Body of pancreas (tissue), 4 donors: ENCODE results near the gene LRRC2. TPM values are rescaled to one million over a fixed set of nuclear protein-coding genes. Genes with fewer than 3 reads are reported as not detected.

Experiments
- ATAC-seq: fragments of 150-250 bp; one replicate; pipeline ENCODE4 v1.9.1; 2016
- DNase-seq, 4 donors: peaks; one replicate each; pipeline ENCODE4 v3.0.0-alpha.2; 2019
- H3K27ac ChIP-seq, 4 donors: fragments of 200-600 bp; sonication (generic); 1 replicate in 3 of 4; 2 replicates in 1 of 4; pipeline versions ENCODE4 v1.5.1 to v1.6.1; 2016 to 2019; ENCODE audit warnings: mild to moderate bottlenecking in 1 of 4, mixed read lengths in 1 of 4, moderate library complexity in 1 of 4
- H3K27me3 ChIP-seq, 2 donors: fragments of 200-600 bp; sonication (generic); one replicate each; pipeline ENCODE4 v1.6.0; 2016; ENCODE audit warnings: mild to moderate bottlenecking in 1 of 2
- H3K36me3 ChIP-seq, 2 donors: fragments of 200-600 bp; sonication (generic); replicated peaks in 1 of 2; 2 replicates each; pipeline ENCODE4 v1.5.1; 2016; ENCODE audit warnings: low read depth in 2 of 2; ENCODE audit not compliant: insufficient read depth in 1 of 2
- H3K4me1 ChIP-seq: fragments of 200-600 bp; sonication (generic); one replicate; pipeline ENCODE4 v1.6.0; 2016
- H3K4me3 ChIP-seq, 2 donors: fragments of 200-600 bp; sonication (generic); 1 replicate in 1 of 2; 2 replicates in 1 of 2; pipeline ENCODE4 v1.5.1; 2016 to 2019
- H3K9me3 ChIP-seq, 3 donors: fragments of 200-600 bp; sonication (generic); 1 replicate in 2 of 3; 2 replicates in 1 of 3; pipeline ENCODE4 v1.5.1; 2016
- CTCF ChIP-seq, 7 experiments: fragments of 450-650 bp in 4 of 7; fragments of 200-600 bp in 3 of 7; sonication (generic) in 3 of 7; IDR thresholded peaks; one replicate each; pipeline ENCODE4 v1.5.1; 2016 to 2019; ENCODE audit warnings: antibody characterized with exemption in 7 of 7
- POLR2A ChIP-seq, 3 donors: fragments of 450-650 bp; IDR thresholded peaks; one replicate each; pipeline ENCODE4 v1.6.1; 2016; ENCODE audit warnings: antibody characterized with exemption in 3 of 3, mild to moderate bottlenecking in 2 of 3
- WGBS, 2 donors: methylation state at CpG; one replicate each; pipeline ENCODE4 v1.1.5; 2017; 5-methylcytosine and 5-hydroxymethylcytosine counted together
- intact Hi-C: fragments of 100-400 bp; cut with DNase I; formaldehyde crosslinking; loops from one replicate; pipeline ENCODE4 v1.15.1; 2023
- total RNA-seq, 2 donors: library from RNA; depleted of rRNA; stranded (reverse); fragments of >200 nt; gene quantifications; one replicate each; pipeline ENCODE4 v1.1.0, GENCODE V29; 2016

The LRRC2 gene
- total RNA-seq, 2 donors from 2014 or later, result 1.8 to 2.3 TPM

GRCh38 chr3:46471371-46471914 is 94.7 kb downstream of the LRRC2 start:
- WGBS, 2 donors, result 90 to 97% methylated on average over 5 of the region's 5 CpGs
- Histone ChIP-seq H3K4me3 (no peak overlapping the region), H3K36me3 (no peaks in the 10 kb centered on the region), H3K27me3 (no peaks in the 10 kb centered on the region), H3K27ac (no peak overlapping the region), H3K9me3 (no peaks in the 10 kb centered on the region), H3K4me1 (peaks cover 25% of the 10 kb centered on the region)
- intact Hi-C loops, result no loop called here
- DNase-seq (no peak), ATAC-seq (no peak)
- no peak for TF ChIP-seq CTCF (IDR thresholded peaks at IDR 0.05)
- TF ChIP-seq POLR2A (IDR thresholded peaks at IDR 0.05), result no peak

- H3K36me3 ChIP-seq, result no peaks in the 10 kb centered on the region
- TF ChIP-seq CTCF (IDR thresholded peaks at IDR 0.05) (no peak), POLR2A (IDR thresholded peaks at IDR 0.05) (no peak)
- peak overlapping the region in 1 of 4 donors; percentile 72 for H3K27ac ChIP-seq
- intact Hi-C loops, result no loop called here
- WGBS, 2 donors, result 91 to 92% methylated on average over 4 of the region's 4 CpGs
- no peak overlapping the region for H3K4me3 ChIP-seq
- peaks cover 31% of the 10 kb centered on the region for H3K4me1 ChIP-seq
- H3K9me3 ChIP-seq, result no peaks in the 10 kb centered on the region
- ATAC-seq (no peak), DNase-seq (no peak)
- no peaks in the 10 kb centered on the region for H3K27me3 ChIP-seq
Measured at GRCh38 chr3:46470831-46471230, 95.3 kb downstream of the LRRC2 start.

DNA sequence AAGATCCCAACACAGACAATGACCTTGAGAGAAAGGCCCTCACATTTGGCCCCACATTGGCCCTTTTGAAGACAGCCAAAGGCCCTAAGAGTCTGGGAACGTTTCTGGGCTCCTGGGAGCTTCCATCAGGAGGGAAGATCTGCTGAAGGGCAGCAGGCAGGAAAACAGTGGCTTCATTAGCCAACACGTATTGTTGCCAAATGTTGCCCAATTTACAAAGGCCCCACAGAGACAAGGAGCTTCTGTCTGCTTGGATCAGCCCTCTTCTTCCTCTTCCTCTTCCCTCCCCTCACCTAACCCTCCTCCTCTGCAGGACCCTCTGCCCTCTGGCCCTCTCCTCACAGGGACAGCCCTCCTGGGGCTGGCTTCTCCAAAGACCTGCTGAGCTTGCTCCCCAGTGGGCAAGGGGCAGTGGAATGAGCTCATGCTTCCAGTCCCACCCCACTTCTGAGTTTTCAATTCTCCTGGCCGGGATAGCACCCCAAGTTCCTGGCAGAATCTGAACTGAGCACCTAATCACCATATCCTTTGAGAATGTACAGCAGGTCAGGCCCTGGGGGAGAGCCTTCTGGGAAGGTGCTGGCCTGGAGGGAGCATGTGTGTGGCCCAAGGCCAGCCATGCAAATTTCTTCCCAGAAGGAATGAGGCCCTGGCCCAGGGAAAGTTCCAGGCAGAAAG is 96.3 kb downstream of the LRRC2 start:
- H3K9me3 ChIP-seq, result no peaks in the 10 kb centered on the region
- TF ChIP-seq CTCF (IDR thresholded peaks at IDR 0.05), result no peak
- TF ChIP-seq POLR2A (IDR thresholded peaks at IDR 0.05), result no peak
- ATAC-seq (peak; percentile 81), DNase-seq (peak; percentile 43 to 69 (median 59))
- no peak overlapping the region for H3K4me3 ChIP-seq
- no peaks in the 10 kb centered on the region for H3K27me3 ChIP-seq
- WGBS, 2 donors, result 51 to 67% methylated on average over 3 of the region's 3 CpGs
- no peaks in the 10 kb centered on the region for H3K36me3 ChIP-seq
- H3K4me1 ChIP-seq, result peaks cover 36% of the 10 kb centered on the region
- intact Hi-C loops, result no loop called here
- H3K27ac ChIP-seq, result peak overlapping the region in 2 of 4 donors; percentile 60 to 72

DNA sequence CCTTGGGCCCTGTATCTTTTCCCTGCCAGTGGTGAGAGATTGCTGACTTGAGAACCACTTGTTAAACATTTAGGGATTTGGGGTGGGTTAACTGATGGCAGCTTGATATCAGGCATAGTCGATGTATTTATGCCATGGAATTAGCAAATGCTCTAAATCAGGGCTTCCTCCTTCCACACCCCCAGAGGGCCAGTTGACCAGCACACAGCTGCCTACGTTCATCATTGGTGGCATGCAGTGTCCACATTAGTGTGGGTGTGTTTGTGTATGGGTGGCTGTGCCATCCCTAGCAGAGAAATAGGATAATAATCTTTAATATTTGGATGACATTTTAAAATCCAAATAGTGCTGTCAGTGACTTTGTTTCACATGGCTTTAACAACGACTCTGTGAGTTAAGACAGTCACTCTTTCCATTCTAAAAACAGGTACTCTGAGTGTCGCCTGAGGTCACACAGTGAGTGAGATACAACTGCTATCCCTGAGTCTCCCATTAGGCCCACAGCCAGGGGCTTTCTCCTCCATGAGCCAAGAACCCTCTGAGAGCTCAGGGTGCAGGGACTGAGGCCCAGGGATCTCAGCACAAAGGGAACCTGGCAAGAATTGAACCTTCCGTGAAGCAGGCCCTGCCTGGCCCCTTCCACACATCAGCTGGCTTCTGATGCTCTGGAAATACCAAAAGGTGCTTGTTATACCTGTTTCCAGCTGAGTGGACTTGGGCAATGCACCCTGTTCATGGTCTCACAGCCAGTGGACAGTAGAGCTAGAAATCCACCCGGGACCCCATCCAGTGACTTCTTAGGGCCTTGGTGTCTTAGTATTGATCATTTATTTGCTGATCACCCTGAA is 97.1 kb downstream of the LRRC2 start:
- no peaks in the 10 kb centered on the region for H3K27me3 ChIP-seq
- H3K9me3 ChIP-seq, result no peaks in the 10 kb centered on the region
- DNase-seq (no peak), ATAC-seq (no peak)
- peak overlapping the region in 2 of 4 donors; percentile 60 to 72 for H3K27ac ChIP-seq
- no peak overlapping the region for H3K4me3 ChIP-seq
- peaks cover 36% of the 10 kb centered on the region for H3K4me1 ChIP-seq
- 66 to 77% methylated on average over 4 to 6 of the region's 6 CpGs for WGBS, 2 donors
- TF ChIP-seq POLR2A (IDR thresholded peaks at IDR 0.05) (no peak), CTCF (IDR thresholded peaks at IDR 0.05) (no peak)
- no peaks in the 10 kb centered on the region for H3K36me3 ChIP-seq
- intact Hi-C loops, result no loop called here
